ENCODE results near the gene HTR3D. TPM values are rescaled to one million over a fixed set of nuclear protein-coding genes. Genes with fewer than 3 reads are reported as not detected.

HTR3D gene
- total and polyA plus RNA-seq, 9 of the 15 experiments (the other 6 are each of a cell fraction or from before 2014, with no cell fraction given), result not detected

DNA sequence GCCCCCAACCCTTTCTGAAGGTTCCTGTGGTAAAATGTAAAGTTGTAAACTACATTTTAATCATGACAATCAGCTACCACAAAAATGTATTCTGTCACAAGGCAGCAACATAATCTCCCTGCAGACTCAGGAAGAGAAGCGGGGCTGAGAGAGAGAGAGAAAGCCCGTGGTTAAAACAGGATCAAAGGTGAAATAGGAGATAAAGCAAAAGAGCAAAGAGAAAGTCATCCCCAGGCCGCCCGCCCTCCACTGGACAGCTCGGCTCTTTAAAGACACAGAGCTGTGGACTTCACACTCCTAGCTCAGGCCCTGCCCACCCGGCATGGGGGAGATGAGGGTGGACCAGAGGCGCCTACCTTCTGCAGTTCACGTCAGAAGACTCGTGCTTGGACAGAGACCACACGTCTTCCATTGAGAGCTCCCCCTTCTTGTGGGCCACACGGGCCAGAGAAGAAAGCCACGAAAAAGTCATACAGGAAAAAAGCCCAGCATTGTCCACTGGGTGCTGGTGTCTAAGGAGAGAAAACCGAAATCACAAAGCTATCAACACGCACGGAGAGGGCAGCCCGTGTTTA lies 43.2 kb upstream of the HTR3D start (continued):
- TF ChIP-seq BMI1 (IDR thresholded peaks at IDR 0.05; ENCODE audit: low read length) (no peak), ZKSCAN8 (CRISPR knock-in tag; IDR thresholded peaks at IDR 0.05) (no peak), ZFP91 (CRISPR knock-in tag; IDR thresholded peaks at IDR 0.05) (peak; percentile 83), PHTF2 (CRISPR knock-in tag; IDR thresholded peaks at IDR 0.05) (no peak), ZNF12 (CRISPR knock-in tag; IDR thresholded peaks at IDR 0.05) (no peak), ZNF592 (IDR thresholded peaks at IDR 0.05) (peak; percentile 52; the same call in 1 of the 2 replicates), TRIM28 (IDR thresholded peaks at IDR 0.05) (0 out of 2 replicates have a peak, but pooled peaks have one; percentile 36), HLTF (IDR thresholded peaks at IDR 0.05) (no peak), DACH1 (IDR thresholded peaks at IDR 0.05; ENCODE audit: partially characterized antibody) (no peak), ARID4B (CRISPR knock-in tag; IDR thresholded peaks at IDR 0.05) (no peak), NR2C1 (IDR thresholded peaks at IDR 0.05) (peak; percentile 75), NR2C1 (tag; IDR thresholded peaks at IDR 0.05) (peak; percentile 86), KLF6 (CRISPR knock-in tag; IDR thresholded peaks at IDR 0.05; ENCODE audit: borderline replicate concordance) (no peak), ZNF785 (CRISPR knock-in tag; IDR thresholded peaks at IDR 0.05) (no peak), PHF8 (IDR thresholded peaks at IDR 0.05; ENCODE audit: borderline replicate concordance, low read length) (no peak), KDM1A (IDR thresholded peaks at IDR 0.05) (peak; percentile 84 to 89), SMARCB1 (IDR thresholded peaks at IDR 0.05; ENCODE audit: insufficient read length, low read depth) (no peak)
